Endometrial microvascular endothelial cells (primary cell): ENCODE data around the gene FTO. TPM values are rescaled to one million over a fixed set of nuclear protein-coding genes. Genes with fewer than 3 reads are reported as not detected.

Experiments
- in situ Hi-C: cut with HindIII; loops from 2 replicates; pipeline ENCODE4 v1.10.0; 2017; ENCODE audit warnings: low sequenced_read_pairs, low pct_unique_long_range_greater_than_20kb; ENCODE audit errors: inconsistent ontology term
- total RNA-seq: library from RNA; depleted of rRNA; stranded (reverse); fragments of >200 nt; gene quantifications from one replicate; pipeline ENCODE4 v1.2.3, GENCODE V29; 2015; ENCODE audit errors: inconsistent ontology term

FTO gene
- total RNA-seq, 1 donor from 2014 or later: 128 TPM

DNA sequence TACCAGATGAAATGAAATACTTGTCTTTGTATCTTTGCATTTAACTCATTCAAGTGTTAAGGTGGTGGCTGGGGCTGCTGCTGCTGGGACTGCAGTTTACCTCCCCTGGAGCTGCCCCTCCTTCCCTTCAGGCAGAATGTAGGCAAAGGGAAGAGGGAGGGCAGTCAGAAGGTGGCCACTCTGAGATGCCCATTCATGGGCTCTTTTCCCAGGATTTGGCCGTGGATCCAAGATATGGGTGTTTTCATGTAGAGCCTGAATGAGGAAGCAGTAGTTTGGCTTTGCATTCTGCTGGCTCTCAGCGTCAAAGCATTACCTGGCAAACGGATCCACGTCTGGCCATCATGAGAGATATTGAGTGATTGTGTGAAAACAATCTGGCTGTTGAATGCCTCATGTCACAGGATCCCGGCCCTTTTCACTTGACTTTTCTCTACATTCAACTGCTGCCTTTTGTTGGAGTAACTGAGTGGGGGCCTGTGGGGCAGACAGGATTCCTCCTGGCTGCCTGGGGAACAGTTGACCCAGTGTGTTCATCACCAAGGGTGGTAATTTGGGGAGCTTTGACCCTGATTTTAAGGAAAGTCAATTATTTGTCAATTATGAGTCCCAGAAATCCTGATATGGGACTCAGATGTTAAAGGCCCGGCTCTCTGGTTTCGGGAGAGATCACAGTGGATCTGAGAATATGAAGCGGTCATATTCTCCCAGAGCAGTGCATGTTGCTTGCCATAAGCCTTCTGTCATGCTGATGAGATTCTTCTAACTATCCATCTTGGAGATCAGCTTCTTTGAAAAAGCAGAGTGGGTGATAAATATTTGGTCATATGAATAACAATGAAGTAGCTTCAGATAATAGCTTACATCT lies 345.9 kb downstream of the FTO start:
- in situ Hi-C loops: no loop called here

DNA sequence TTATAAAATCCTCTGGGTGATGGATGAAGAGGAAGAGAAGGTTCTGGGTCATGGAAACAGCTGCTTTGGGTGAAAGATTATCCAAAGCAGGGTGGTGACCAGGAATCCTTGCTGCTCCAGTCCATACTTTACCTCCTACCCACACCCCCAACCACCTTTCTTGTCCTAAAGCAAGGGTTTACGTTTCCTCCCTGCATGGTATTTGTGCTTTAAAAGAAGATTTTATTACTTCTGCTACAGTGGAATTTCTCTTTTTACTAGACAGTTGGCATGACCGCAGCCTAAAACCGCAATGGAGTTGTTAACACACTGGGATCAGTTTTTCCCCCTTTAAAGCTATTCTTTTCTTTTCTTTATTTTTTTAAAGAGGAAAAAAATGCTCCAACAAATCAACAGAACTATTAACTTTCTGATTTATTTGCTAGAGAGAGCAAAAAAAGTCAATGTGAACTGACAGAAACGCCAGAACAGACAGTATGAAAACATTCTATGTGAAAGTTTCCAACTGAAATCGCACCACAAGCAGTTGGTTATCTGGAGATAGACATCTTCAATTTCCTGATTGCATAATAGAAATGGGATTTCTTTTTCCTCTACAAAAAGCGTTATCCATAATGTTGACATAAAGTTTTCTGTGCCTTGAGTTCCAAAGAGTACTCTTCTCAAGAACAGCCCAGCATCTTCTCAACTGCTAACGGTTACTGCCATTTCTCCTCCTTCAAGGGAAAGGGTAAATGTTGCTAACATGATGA lies 346.7 kb downstream of the FTO start:
- in situ Hi-C loops: no loop called here

DNA sequence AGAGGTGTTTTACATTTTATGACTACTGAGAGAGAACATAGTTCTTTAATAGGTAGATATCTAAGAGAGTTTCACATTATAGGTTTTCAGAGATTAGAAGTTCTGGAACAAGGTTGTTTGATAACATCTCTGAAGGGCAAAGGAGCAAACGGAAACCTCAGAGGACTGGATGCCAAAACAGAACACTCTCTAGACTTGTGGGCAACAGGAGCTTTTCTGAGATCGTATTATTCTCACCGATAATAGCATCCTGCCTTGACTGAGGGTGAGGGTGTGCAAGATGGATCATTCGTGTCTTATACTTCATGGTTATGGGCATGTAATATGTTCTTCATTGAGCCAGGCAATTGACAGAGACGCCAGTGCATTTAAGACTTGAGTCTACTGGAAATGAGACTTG lies 347.9 kb downstream of the FTO start:
- in situ Hi-C loops: no loop called here

DNA sequence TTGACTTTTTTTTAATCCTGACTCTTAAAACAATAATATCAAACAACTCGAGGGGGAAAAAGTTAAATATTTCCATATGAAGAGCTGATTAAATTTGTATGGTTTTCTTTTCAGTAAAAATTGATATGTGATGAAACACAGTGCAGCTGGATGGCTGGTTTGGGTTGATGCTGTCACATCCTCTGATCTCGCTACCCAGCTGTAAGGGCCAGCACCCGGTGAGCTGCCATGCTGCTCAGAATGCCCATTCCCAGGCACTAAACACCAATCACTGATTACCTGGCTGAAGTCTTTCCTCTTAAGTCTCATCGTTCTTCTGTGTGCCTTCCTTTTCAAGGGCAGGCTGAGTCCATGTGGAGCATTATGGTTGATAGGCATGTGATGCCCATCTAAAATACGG lies 348.3 kb downstream of the FTO start:
- in situ Hi-C loops: no loop called here

DNA sequence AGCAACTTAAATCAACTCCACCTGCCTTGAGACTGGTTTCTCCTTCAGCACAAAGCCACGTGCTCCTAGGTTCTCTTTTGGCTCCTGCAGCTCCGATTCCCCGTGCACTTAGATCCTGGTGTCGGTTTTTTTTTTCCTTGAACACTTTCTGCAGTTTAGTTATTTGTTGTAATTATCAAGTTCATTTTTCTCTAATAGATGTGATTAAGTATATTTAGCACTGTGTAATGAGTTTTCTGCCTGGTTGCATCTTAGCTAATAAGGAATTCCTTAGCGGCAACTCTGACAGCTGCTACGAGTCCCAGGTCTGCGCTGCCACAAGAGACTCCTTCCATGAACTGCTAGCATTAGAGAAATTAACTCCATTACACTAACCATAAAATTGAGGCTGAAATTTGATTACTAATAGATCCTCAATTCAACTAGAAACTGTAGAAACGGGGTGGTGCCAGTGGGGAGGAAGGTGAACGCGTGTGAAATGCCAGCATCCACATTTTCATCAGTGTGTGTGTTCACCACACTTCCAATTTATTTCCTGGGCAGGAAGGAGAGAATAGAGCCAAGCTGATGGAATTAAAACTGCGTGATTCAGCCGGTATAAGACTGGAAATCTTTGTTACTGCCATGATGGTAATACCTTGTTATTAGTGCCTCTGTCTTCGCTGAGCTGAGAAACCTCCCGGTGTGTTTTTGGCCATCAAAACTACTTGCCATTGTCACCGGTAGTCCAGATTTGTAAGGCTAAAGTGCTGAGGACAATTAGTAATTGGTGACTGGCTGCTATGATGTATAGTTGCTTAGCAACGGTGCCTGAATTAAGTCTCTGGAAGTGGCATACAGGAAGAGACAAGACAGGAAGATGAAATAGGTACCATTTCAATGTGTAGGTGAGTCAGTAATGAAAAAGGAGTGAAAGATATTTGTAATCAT lies 350.2 kb downstream of the FTO start:
- in situ Hi-C loops: no loop called here

DNA sequence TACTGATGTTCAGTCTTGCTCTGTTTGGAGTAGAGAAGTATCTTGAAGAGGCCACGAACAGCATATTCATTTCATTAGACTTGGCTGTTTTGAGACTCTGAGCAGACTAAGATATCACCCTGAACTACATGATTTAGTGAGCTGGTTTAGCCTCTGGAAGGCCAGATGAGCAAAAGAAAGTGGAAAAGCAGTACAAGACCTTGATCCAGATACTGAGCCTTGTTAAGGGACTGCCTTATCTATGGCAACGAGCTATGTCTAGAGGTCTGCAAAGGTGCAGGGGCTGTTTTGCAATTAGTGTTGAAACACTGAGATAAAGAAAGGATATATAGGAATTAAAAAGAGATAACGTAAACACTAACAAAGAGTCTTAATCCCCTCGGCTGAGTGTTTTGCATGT lies 351.2 kb downstream of the FTO start:
- in situ Hi-C loops: no loop called here

DNA sequence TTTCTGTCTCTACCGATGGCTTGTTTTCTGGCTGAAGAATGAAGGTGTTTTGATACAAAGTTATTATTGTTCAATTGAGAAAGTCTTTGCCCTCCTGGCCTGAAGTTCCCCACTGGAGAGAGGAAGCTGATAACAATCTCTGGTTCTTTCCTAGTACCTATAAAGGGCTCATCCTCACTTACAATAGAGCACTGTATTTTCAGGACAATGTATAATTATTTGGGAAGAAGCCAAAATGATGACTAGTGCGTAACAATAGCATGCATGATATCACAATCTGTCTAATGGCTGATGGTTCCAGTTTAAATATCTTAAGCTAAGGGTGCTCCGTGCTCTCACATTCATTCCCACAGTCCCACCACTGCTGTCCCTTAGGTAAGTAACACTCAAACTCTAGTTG lies 351.9 kb downstream of the FTO start:
- in situ Hi-C loops: no loop called here

DNA sequence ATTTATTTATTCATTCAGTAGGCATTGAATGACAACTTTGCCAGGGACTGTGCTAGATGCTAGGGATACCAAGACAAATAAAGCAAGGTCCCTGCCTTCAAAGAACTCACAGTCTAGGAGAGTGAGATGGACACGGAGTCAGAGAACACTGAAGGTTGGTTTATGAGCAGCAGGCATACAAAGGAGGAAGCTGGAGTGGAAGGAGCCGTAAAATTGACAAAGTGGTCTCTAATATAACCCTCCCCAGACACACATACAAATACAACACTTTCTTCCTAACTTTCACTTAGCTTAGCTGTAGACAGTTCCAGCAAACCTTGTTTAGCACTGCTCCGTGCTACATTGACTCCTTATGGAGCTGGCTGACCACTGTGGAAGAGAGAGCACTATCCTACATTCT lies 353.0 kb downstream of the FTO start:
- in situ Hi-C loops: no loop called here

DNA sequence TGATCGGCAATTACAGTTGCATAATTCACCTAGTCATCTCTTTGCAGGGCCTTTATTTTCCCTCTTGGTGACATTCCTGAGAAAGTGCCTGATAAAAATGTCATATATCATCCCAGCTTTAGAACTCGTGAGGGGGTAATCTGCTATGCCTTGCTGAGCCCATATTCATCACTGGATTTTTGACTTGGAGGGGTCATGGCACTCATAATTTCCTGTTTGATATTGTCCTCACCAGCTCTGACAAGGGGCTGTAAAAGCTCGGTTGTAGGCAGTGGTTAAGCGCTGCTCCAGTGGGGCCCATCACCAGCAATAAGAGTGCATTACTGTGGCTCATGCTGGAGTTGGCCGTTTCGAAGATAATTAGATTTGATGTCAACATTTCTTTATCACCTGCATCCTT lies 355.4 kb downstream of the FTO start:
- in situ Hi-C loops: no loop called here

DNA sequence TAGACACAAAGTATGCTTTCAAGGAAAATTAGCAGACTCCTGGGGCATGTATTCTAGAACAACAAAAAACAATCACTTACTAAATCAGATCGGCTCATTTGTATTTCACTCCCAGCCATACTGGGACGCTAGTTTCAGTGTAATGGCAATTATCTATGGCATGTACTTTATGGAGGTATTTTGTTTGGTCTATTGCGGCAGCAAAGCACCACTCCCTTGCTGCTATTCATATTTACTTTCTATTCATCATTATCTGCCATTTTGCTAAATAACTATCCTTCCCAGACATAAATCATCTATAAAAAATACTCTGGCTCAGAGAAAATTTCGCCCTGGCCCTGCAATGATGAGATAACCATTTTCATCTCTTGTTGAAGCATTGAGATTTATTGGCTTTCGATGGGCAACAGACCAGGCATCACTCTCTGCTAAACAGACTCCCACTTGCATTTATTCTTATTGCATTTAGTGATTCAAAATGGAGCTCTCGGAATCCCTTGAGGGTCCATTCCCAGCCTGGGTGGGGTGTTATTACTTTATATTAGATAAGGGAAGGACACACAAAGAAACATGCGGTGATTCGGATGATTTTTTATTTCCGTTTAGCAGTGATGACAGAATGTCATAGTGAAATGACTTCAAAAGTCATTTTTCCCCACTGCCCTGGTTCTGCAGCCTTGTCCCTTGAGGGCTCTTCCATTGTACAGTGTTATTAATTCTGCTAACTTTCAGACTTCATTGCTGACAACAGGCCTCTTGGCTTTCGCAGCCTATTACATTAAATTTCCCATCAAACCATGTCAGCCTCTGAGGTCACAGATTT lies 356.9 kb downstream of the FTO start:
- in situ Hi-C loops: loop anchor here (10.0 kb wide), 1 partner anchor 874 kb away; the partner anchor contains the start of gene IRX5

DNA sequence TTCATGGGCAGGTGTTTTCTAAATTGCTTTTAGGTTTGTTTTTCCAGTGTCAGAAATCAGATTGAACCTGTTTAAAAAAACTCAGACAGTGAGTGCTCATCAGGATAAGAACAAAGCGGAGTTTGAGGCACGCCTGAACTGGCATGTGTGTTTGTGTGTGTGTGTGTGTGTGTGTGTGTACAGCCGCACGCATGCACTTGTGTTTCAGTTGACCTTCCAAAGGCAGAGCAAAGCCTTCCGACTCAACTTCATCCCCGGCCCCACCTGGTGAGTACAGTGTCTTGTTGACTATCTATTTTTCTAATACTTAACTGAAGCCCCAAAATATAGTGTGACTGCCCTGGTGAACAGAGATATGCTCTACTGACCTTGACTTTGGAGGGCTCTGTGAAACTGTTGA lies 357.5 kb downstream of the FTO start:
- in situ Hi-C loops: loop anchor here (10.0 kb wide), 1 partner anchor 873 kb away; the partner anchor contains the start of gene IRX5

DNA sequence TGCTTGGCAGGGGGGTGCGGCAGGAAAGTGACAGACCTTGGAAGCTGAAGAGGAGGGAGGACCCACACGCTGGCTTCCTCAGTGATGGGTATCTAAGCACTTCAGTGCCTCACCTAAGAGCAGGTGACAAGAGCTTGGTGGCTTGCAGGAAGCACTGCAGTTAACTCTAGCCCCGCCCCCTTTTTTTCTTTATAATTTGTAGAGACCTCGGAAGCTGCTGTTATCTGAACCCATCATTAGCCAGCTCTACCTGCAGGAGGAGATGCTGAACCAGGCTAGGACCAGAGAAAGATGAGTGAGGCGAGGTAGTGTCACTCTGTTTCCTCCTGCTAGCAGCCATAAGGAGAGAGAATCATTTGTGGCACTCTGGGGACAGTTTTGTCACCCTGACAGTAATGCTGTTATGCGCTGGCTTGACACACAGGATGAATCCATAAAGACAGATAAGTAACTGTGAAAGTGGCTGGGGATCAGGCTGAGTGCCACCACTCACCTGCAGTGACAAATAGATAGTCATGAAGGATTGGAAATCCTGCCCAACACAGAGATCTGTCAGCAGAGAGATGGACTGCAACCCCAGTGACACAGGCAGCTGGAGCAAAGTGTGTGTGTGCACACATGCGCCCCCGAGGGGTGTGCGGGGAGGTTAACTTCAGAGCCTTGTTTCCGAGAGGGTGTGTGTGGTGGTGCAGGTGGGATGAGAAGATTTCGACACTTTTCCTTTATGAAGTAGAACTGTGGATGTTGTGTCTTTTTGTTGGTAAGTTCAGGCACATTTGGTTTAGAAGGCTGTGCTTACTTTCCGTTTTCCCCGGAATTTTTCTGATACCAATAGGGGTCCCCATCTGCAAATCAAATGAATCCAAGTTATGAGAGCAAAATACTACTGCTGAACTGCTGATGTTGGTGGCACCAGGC lies 358.7 kb downstream of the FTO start:
- in situ Hi-C loops: loop anchor here (10.0 kb wide), 1 partner anchor 872 kb away; the partner anchor contains the start of gene IRX5

DNA sequence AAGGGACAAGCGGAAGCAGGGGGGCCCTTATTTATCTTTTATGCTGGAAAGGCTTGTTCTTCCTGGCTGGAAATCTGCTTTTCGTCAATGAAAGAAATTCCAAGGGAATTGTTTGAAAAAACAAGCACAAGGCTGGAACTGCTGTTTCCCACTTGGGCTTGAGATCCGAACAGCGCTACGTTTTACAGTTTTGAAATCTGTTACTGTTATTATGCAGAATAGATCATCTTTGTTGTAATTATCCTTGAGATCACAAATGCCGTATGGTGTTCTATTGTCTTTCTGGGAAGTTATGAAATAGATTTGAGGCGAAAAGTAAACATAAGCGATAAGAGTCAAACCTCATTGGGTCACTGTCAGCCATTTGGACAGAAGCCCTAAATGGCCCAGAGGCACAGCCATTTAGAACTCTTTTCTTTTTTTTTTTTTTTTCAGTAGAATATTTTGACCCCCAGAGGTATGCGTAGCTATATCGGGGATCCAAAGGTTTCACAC lies 359.4 kb downstream of the FTO start:
- in situ Hi-C loops: loop anchor here (10.0 kb wide), 1 partner anchor 871 kb away; the partner anchor contains the start of gene IRX5

DNA sequence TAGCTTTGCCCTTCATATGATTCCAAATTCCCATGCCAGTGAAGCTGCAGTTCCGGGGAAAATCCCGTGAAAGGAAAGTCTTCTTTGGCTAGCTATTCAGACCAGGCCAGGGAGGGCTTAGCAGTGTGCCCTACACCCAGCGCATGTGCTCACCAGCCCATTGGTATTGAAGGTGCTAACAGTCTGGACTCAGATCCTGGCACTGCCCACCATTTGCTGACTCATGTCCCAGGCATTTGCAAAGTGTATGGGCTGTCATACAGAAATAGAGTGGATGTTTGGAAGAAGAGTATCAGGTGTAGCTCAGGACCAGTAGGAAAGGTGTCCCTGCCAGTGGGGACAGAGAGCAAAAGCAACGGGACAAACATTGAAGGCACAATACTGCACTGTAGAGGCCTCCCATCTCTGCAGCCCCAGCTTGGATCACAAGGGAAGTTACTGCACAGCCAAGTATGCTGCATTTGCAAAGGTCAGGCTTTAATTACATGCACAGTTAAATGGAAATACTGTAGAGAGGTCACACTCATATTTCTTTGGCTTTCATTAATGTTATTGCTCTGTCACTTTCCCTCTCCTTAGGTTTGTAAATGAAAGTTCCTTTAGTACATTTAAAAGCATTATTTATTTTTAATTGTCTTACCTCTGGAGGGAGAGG lies 362.6 kb downstream of the FTO start:
- in situ Hi-C loops: loop anchor here (10.0 kb wide), 1 partner anchor 868 kb away; the partner anchor contains the start of gene IRX5

DNA sequence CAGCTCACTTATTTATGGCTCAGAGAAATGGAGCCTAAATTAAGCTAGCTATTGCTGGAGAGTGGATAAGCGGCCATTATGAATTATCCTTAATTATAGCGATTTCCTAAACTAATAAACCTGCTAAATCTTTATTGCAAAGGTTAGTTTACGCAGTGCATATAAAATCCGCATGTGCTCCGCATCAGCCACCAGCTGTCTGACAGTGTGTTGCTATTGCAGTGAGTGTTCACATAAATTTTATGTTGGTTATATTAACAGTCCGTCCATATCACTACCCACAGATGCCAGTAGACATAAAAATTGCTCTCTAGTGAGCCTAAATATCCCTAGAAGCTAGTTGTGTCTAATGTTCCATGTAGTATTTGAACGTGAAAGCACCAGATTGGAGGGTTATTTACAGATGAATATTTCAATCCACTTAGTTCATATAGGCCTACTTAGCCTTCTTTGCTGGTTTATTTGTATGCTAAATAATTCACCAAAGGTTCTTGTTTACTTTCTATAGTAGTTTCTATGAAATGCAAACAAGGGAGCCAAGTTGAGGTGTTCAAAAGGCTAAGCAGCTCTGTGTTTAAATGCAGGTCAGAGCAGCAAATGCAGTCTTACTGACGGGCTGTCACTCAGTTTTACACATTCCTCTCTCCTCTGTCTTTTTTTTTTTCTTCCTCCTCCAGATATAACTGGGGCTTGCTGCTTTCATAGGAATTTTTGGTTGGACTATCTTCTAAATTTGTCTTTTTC lies 363.5 kb downstream of the FTO start:
- in situ Hi-C loops: loop anchor here (10.0 kb wide), 1 partner anchor 867 kb away; the partner anchor contains the start of gene IRX5

DNA sequence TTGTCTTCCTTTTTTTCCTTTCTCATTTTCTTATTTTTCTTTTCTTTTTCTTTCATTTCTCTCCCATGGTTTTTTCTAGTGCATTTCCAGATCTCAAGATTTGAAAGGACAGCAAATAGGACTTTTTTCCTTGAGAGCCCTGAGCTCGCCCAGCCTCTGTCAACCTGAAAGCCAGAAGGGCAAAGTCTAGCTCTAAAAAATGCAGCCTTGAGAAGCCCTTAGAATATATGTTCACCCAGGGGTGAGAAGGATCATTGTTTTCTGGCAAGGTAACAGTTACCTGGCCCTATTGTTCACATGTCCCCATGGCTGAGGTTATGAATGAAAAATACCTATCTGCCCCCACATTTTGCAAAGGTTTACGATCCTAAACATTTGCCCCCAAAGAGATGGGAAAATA lies 364.3 kb downstream of the FTO start:
- in situ Hi-C loops: loop anchor here (10.0 kb wide), 1 partner anchor 867 kb away; the partner anchor contains the start of gene IRX5
